Left ventricle myocardium inferior (tissue), 1 donor: ENCODE data around the gene ATP13A2. TPM values are rescaled to one million over a fixed set of nuclear protein-coding genes. Genes with fewer than 3 reads are reported as not detected.

Experiments used
- DNase-seq: peaks from one replicate; pipeline ENCODE4 v3.0.0-alpha.2; 2020
- H3K27ac ChIP-seq: fragments of 200-600 bp; replicated peaks from 2 replicates; pipeline ENCODE4 v1.8.0; 2021
- H3K27me3 ChIP-seq: fragments of 200-600 bp; 2 replicates; pipeline ENCODE4 v1.8.0; 2021; ENCODE audit warnings: low read depth
- H3K36me3 ChIP-seq: fragments of 200-600 bp; 2 replicates; pipeline ENCODE4 v1.8.0; 2021
- H3K4me1 ChIP-seq: fragments of 200-600 bp; 2 replicates; pipeline ENCODE4 v1.8.0; 2021
- H3K4me3 ChIP-seq: fragments of 200-600 bp; 2 replicates; pipeline ENCODE4 v1.8.0; 2021; ENCODE audit warnings: mild to moderate bottlenecking, moderate library complexity
- H3K9me3 ChIP-seq: fragments of 200-600 bp; replicated peaks from 2 replicates; pipeline ENCODE4 v1.8.0; 2021
- intact Hi-C: fragments of 100-400 bp; cut with micrococcal nuclease; formaldehyde crosslinking; loops from one replicate; pipeline ENCODE4 v1.11.0; 2022
- total RNA-seq: library from RNA; stranded (reverse); fragmentation: NEBNext Ultra II Directional; extraction: Animal tissue kit (Norgen Biotek cat#: 25700); gene quantifications from one replicate; pipeline ENCODE4 v1.2.1, GENCODE V29; 2021
- TF ChIP-seq, protein P1 (sequence below): fragments of 200-600 bp; IDR thresholded peaks from 2 replicates; pipeline ENCODE4 v1.8.0; 2021; ENCODE audit warnings: antibody characterized with exemption, mild to moderate bottlenecking, borderline replicate concordance
- donor health status: DM: no; HTN: yes; CAD: no; lungs with severe emphysema.

Gene ATP13A2
- total RNA-seq, 1 donor from 2014 or later, result 11.2 TPM

DNA sequence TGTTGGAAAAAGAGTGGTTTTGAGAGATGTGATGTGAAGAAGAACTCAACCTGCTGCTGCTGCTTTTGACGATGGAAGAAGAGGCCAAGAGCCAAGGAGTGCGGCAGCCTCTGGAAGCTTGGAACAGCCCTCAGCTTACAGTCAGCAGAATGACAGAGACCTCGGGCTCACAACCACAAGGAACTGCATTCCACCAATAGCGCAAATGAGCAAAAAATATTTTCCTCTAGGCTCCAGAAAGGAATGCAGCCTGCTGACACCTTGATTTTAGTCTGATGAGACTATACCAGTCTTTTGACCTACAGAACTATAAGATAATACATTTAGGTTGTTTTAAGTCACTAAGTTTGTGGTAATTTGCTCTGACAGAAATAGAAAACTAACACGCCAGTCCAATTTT is 31.9 kb upstream of the ATP13A2 start:
- peaks cover 40% of the 10 kb centered on the region for H3K4me1 ChIP-seq
- no peak overlapping the region for H3K27ac ChIP-seq
- no peak for DNase-seq
- H3K4me3 ChIP-seq, result no peak overlapping the region
- intact Hi-C loops, result no loop called here
- TF ChIP-seq, protein P1, sequence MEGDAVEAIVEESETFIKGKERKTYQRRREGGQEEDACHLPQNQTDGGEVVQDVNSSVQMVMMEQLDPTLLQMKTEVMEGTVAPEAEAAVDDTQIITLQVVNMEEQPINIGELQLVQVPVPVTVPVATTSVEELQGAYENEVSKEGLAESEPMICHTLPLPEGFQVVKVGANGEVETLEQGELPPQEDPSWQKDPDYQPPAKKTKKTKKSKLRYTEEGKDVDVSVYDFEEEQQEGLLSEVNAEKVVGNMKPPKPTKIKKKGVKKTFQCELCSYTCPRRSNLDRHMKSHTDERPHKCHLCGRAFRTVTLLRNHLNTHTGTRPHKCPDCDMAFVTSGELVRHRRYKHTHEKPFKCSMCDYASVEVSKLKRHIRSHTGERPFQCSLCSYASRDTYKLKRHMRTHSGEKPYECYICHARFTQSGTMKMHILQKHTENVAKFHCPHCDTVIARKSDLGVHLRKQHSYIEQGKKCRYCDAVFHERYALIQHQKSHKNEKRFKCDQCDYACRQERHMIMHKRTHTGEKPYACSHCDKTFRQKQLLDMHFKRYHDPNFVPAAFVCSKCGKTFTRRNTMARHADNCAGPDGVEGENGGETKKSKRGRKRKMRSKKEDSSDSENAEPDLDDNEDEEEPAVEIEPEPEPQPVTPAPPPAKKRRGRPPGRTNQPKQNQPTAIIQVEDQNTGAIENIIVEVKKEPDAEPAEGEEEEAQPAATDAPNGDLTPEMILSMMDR, result no peak
- peaks cover 55% of the 10 kb centered on the region for H3K36me3 ChIP-seq
- H3K9me3 ChIP-seq, result no peaks in the 10 kb centered on the region
- no peaks in the 10 kb centered on the region for H3K27me3 ChIP-seq

DNA sequence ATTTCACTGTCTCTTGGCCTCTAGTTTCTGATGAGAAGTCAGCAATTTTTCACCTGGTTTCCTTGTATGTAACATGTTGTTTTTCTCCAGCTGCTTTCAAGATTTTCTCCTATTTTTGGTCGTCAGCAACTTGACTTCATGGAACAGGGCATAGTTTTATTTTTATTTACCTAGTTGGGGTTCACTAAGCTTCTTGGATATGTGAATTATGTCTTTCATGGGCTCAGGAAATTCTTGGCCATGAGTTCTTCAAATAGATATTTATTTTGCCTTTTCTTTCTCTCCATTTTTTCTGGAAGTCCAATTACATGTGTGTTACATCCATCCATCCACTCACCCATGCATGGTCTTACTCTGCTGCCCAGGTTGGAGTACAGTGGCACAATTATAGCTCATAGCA is 28.4 kb upstream of the ATP13A2 start:
- intact Hi-C loops, result no loop called here
- no peak overlapping the region for H3K27ac ChIP-seq
- no peak overlapping the region for H3K4me3 ChIP-seq
- DNase-seq, result no peak
- peaks cover 6% of the 10 kb centered on the region for H3K4me1 ChIP-seq
- no peaks in the 10 kb centered on the region for H3K27me3 ChIP-seq
- TF ChIP-seq, protein P1, result no peak
- no peaks in the 10 kb centered on the region for H3K9me3 ChIP-seq
- peaks cover 73% of the 10 kb centered on the region for H3K36me3 ChIP-seq

DNA sequence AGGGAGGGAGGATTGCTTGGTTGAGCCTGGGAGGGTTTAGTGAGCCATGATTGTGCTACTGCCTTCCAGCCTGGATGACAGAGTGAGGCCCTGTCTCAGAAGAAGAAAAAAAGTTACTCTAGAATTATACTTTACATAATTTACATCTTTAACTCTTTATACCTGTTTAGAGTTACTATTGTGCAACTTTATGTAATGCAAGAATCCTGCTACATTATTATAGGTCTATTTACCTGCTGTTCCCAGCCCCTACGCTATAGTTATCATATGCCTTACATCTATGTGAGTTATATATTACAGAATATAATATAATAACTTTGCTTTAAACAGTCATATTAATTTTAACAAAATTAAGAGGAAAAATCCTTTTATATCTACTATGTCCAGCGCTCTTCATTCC is 27.8 kb upstream of the ATP13A2 start:
- DNase-seq, result no peak
- Histone ChIP-seq H3K4me3 (no peak overlapping the region), H3K4me1 (peaks cover under 1% of the 10 kb centered on the region), H3K9me3 (no peaks in the 10 kb centered on the region), H3K27ac (no peak overlapping the region), H3K27me3 (no peaks in the 10 kb centered on the region), H3K36me3 (peaks cover 71% of the 10 kb centered on the region)
- TF ChIP-seq, protein P1, result no peak
- intact Hi-C loops, result no loop called here

DNA sequence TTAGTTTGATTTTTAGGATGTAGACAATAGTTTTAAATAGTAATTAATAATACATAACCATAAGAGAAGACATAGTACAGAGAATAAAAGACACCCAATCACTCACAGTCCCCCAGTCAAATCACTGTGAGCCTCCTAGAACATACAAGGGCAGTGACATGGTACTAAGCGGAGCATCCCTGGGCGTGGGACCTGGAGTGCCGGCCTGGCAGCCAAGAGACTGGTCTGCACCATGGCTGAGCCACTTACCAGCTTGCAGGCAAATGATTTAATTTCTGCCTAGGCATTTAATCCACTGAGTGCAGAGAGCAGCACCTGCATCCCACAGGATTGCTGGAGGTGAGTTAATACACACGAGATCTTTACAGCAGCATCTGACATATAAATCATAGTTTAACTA is 21.8 kb upstream of the ATP13A2 start:
- H3K4me3 ChIP-seq, result no peak overlapping the region
- TF ChIP-seq, protein P1, result no peak
- intact Hi-C loops, result no loop called here
- no peak overlapping the region for H3K27ac ChIP-seq
- peaks cover 4% of the 10 kb centered on the region for H3K4me1 ChIP-seq
- no peaks in the 10 kb centered on the region for H3K27me3 ChIP-seq
- no peaks in the 10 kb centered on the region for H3K9me3 ChIP-seq
- DNase-seq, result no peak
- H3K36me3 ChIP-seq, result peaks cover 75% of the 10 kb centered on the region

DNA sequence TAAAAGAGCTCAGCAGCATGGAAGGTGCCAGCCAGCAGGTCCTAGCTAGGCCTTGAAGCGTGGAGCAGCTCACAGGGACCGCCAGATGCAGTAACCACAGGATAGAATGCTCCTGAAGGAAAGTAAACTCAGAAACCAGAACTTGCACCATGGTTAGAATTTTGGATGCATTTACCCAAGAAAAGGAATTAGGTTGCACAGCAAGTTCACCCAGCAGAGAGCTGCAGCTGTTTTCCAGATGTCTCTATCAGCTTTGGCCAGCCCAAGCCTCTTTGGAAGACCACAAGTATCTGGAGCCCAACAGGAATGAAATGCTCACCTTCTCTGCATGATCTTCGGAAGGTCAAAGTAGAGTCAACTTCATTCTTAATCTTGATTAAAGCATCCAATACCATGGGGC is 21.0 kb upstream of the ATP13A2 start:
- intact Hi-C loops, result no loop called here
- Histone ChIP-seq H3K36me3 (peaks cover 76% of the 10 kb centered on the region), H3K27me3 (no peaks in the 10 kb centered on the region), H3K4me1 (peaks cover 11% of the 10 kb centered on the region), H3K9me3 (no peaks in the 10 kb centered on the region), H3K4me3 (no peak overlapping the region), H3K27ac (no peak overlapping the region)
- DNase-seq, result no peak
- TF ChIP-seq, protein P1, result no peak

DNA sequence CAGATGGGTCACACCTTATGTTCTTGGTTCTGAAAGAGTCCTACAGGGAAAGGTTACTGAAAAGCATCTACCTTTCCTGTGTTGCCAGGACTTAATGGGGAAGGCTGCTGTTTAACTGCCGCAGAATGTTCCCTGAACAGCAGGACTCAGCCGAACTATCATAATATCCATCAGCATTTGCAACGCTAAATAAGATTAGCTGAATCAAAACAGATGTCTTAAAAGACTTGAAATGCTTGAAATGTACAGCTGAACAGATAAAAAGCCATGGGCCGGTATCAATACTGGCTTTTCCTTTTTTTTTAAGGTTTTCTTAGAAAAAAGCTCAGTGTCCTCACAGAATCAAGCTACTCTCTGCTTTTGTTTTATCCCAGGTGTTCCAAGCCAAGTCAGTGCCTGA is 19.7 kb upstream of the ATP13A2 start:
- no peaks in the 10 kb centered on the region for H3K9me3 ChIP-seq
- H3K4me3 ChIP-seq, result no peak overlapping the region
- DNase-seq, result no peak
- H3K27me3 ChIP-seq, result no peaks in the 10 kb centered on the region
- TF ChIP-seq, protein P1, result no peak
- peaks cover 11% of the 10 kb centered on the region for H3K4me1 ChIP-seq
- H3K27ac ChIP-seq, result no peak overlapping the region
- H3K36me3 ChIP-seq, result peaks cover 79% of the 10 kb centered on the region
- intact Hi-C loops, result no loop called here
